Adrenal gland (tissue), 5 donors: ENCODE results near the gene GNLY.

Experiments
- POLR2A ChIP-seq, 2 donors: fragments of 450-650 bp; IDR thresholded peaks; one replicate each; pipeline ENCODE4 v1.6.1; 2017; ENCODE audit warnings: antibody characterized with exemption in 2 of 2, mild to moderate bottlenecking in 2 of 2, moderate library complexity in 1 of 2
- TF ChIP-seq, protein P1 (sequence below), 6 experiments: fragments of 450-650 bp in 4 of 6; fragments of 200-600 bp in 2 of 6; sonication (generic) in 1 of 6; IDR thresholded peaks; 1 replicate in 5 of 6; 2 replicates in 1 of 6; pipeline versions ENCODE4 v1.5.1 to v1.8.0; 2016 to 2021; ENCODE audit warnings: antibody characterized with exemption in 6 of 6, mild to moderate bottlenecking in 2 of 6, moderate library complexity in 1 of 6
- donor health status: DM: no; HTN: no; CAD: no.

DNA sequence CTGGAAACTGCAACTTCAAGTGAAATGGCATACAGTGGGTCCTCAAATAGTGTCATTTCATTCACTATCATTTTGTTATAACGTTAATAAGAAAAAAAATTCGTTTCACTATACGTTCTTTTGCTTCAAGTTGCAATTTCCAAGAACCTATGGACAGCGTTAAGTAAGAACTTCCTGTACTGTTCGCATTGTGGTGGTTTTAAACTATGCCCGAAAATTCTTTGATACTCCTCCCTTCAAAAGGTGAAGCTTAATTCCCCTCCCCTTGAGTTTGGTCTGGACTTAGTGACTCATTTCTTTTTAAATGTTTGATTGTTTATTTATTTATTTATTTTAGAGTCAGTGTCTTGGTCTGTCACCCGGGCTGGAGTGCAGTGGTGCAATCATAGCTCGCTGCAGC lies 20.7 kb downstream of the GNLY start:
- TF ChIP-seq, protein P1, sequence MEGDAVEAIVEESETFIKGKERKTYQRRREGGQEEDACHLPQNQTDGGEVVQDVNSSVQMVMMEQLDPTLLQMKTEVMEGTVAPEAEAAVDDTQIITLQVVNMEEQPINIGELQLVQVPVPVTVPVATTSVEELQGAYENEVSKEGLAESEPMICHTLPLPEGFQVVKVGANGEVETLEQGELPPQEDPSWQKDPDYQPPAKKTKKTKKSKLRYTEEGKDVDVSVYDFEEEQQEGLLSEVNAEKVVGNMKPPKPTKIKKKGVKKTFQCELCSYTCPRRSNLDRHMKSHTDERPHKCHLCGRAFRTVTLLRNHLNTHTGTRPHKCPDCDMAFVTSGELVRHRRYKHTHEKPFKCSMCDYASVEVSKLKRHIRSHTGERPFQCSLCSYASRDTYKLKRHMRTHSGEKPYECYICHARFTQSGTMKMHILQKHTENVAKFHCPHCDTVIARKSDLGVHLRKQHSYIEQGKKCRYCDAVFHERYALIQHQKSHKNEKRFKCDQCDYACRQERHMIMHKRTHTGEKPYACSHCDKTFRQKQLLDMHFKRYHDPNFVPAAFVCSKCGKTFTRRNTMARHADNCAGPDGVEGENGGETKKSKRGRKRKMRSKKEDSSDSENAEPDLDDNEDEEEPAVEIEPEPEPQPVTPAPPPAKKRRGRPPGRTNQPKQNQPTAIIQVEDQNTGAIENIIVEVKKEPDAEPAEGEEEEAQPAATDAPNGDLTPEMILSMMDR (IDR thresholded peaks at IDR 0.05) = no peak
- TF ChIP-seq POLR2A (IDR thresholded peaks at IDR 0.05) = no peak
